HFFc6 (cell line): Measurements from ENCODE around the gene DNAJC28. TPM values are rescaled to one million over a fixed set of nuclear protein-coding genes. Genes with fewer than 3 reads are reported as not detected.

Experiments used
- DNase-seq: peaks from one replicate; pipeline ENCODE4 v3.0.0-alpha.2; 2018
- H3K27ac Mint-ChIP-seq: 2 replicates; pipeline ENCODE4 v1.8.0; 2020; ENCODE audit warnings: mild to moderate bottlenecking, mixed read lengths
- H3K27me3 Mint-ChIP-seq: 2 replicates; pipeline ENCODE4 v1.8.0; 2021; ENCODE audit warnings: mild to moderate bottlenecking, moderate library complexity, mixed read lengths; ENCODE audit not compliant: insufficient read depth
- H3K36me3 Mint-ChIP-seq: 2 replicates; pipeline ENCODE4 v1.8.0; 2021; ENCODE audit warnings: low read depth, mixed read lengths
- H3K4me1 Mint-ChIP-seq: 2 replicates; pipeline ENCODE4 v1.8.0; 2020; ENCODE audit warnings: low read depth, mixed read lengths
- H3K4me3 Mint-ChIP-seq: 2 replicates; pipeline ENCODE4 v1.8.0; 2020; ENCODE audit warnings: mild to moderate bottlenecking, moderate library complexity, mixed read lengths
- H3K9me3 Mint-ChIP-seq: 2 replicates; pipeline ENCODE4 v1.8.0; 2020; ENCODE audit warnings: mild to moderate bottlenecking, mixed read lengths
- total RNA-seq, 6 experiments: library from RNA; stranded (reverse); fragmentation: NEBNext Ultra II Directional; extraction: Animal tissue kit (Norgen Biotek cat#: 25700); gene quantifications; 2 replicates in 1 of 6; 3 replicates in 5 of 6; pipeline ENCODE4 v1.2.3, GENCODE V29; 2021
- TF ChIP-seq, protein P1 (sequence below): fragments of 200-600 bp; sonication (generic); IDR thresholded peaks from 2 replicates; pipeline ENCODE4 v1.5.0; 2021; ENCODE audit warnings: antibody characterized with exemption, mild to moderate bottlenecking

Gene DNAJC28
- total RNA-seq, 6 experiments from 2014 or later = 0.91 to 2.2 (median 1.2) TPM

- H3K9me3 Mint-ChIP-seq = no peaks in the 10 kb centered on the region
- TF ChIP-seq, protein P1, sequence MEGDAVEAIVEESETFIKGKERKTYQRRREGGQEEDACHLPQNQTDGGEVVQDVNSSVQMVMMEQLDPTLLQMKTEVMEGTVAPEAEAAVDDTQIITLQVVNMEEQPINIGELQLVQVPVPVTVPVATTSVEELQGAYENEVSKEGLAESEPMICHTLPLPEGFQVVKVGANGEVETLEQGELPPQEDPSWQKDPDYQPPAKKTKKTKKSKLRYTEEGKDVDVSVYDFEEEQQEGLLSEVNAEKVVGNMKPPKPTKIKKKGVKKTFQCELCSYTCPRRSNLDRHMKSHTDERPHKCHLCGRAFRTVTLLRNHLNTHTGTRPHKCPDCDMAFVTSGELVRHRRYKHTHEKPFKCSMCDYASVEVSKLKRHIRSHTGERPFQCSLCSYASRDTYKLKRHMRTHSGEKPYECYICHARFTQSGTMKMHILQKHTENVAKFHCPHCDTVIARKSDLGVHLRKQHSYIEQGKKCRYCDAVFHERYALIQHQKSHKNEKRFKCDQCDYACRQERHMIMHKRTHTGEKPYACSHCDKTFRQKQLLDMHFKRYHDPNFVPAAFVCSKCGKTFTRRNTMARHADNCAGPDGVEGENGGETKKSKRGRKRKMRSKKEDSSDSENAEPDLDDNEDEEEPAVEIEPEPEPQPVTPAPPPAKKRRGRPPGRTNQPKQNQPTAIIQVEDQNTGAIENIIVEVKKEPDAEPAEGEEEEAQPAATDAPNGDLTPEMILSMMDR = no peak
- peaks cover 25% of the 10 kb centered on the region for H3K36me3 Mint-ChIP-seq
- no peak overlapping the region for H3K27ac Mint-ChIP-seq
- no peaks in the 10 kb centered on the region for H3K4me1 Mint-ChIP-seq
- no peak overlapping the region for H3K4me3 Mint-ChIP-seq
- H3K27me3 Mint-ChIP-seq = no peaks in the 10 kb centered on the region; the same call in 1 of the 2 replicates
- DNase-seq = no peak
Measured at GRCh38 chr21:33531007-33531406, 39.5 kb upstream of the DNAJC28 start.

DNA sequence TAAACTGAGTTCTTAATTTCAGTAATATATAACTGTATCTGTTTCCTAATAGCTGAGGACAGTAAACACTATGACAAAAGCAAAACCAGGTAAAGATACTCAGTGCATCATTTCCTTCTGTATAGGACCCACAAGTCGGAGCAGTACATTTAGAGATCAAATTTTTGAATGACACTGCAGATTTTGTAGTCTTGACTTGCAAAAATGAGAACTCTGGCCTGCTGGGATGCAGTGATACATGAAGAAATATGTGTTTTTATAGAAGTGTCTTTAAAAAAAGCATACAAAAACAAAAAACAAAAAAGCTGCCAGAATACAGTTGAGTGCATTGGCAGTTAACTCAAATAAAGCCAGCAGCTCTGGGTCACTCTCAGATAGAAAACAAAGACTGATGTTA, 31.4 kb upstream of the DNAJC28 start:
- Mint-ChIP-seq H3K27me3 (no peaks in the 10 kb centered on the region; the same call in 1 of the 2 replicates), H3K4me1 (no peaks in the 10 kb centered on the region), H3K9me3 (no peaks in the 10 kb centered on the region), H3K4me3 (no peak overlapping the region), H3K27ac (no peak overlapping the region), H3K36me3 (peaks cover 22% of the 10 kb centered on the region)
- TF ChIP-seq, protein P1 = no peak
- no peak for DNase-seq

DNA sequence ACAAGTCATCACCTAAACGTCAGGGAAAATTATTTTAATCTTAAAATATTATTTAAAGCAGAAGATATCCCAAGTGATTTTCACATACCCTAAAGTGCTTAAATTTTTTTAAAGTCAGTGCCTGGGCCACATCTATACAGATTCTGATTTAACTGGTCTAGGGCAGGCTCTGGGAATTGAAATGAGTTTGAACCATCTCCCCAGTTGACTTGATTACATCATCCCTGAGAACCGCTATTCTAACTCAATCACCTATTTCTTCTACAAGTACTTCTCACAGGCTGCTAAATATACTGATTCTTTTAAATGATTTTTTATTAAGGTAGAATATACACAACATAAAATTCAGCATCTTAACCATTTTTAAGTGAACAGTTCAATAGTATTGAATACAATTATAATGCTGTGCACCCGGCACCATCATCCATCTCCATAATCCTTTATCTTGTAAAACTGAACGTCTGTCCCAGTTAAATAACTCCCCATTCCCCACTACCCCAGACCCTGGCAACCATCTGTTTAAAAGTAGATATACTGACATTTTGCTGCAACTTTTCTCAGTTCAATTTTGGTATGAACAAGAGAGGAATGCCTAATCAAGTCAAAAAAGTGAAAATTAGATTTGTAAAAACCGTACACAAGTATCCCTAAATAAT, 30.9 kb upstream of the DNAJC28 start:
- TF ChIP-seq, protein P1 = no peak
- Mint-ChIP-seq H3K4me1 (no peaks in the 10 kb centered on the region), H3K9me3 (no peaks in the 10 kb centered on the region), H3K36me3 (peaks cover 24% of the 10 kb centered on the region), H3K4me3 (no peak overlapping the region), H3K27ac (no peak overlapping the region), H3K27me3 (no peaks in the 10 kb centered on the region; the same call in 1 of the 2 replicates)
- DNase-seq = no peak

- TF ChIP-seq, protein P1 = no peak
- Mint-ChIP-seq H3K27me3 (no peaks in the 10 kb centered on the region), H3K4me1 (no peaks in the 10 kb centered on the region), H3K27ac (no peak overlapping the region), H3K9me3 (no peaks in the 10 kb centered on the region), H3K4me3 (no peak overlapping the region), H3K36me3 (peaks cover 41% of the 10 kb centered on the region)
- no peak for DNase-seq
Measured at GRCh38 chr21:33518899-33519298, 27.4 kb upstream of the DNAJC28 start.

GRCh38 chr21:33514229-33514628, 22.7 kb upstream of the DNAJC28 start:
- TF ChIP-seq, protein P1 = no peak
- no peaks in the 10 kb centered on the region for H3K9me3 Mint-ChIP-seq
- no peaks in the 10 kb centered on the region; the same call in 1 of the 2 replicates for H3K27me3 Mint-ChIP-seq
- no peak overlapping the region for H3K4me3 Mint-ChIP-seq
- DNase-seq = no peak
- no peaks in the 10 kb centered on the region for H3K4me1 Mint-ChIP-seq
- H3K27ac Mint-ChIP-seq = no peak overlapping the region
- peaks cover 55% of the 10 kb centered on the region for H3K36me3 Mint-ChIP-seq
